NCI-H2227 treated with DMSO at 0.1 percent for 48 hours (cell line): ENCODE results near the gene PLEKHM3.
"Not testable (repeated sequence)": the region's sequence is repeated elsewhere in the genome, so short reads cannot be mapped to it uniquely, and the experiment has no call there.

ENCODE experiments used
- DNase-seq: peaks from one replicate; lab custom pipeline; 2025; lab: John Stamatoyannopoulos, UW

PLEKHM3 gene

DNA sequence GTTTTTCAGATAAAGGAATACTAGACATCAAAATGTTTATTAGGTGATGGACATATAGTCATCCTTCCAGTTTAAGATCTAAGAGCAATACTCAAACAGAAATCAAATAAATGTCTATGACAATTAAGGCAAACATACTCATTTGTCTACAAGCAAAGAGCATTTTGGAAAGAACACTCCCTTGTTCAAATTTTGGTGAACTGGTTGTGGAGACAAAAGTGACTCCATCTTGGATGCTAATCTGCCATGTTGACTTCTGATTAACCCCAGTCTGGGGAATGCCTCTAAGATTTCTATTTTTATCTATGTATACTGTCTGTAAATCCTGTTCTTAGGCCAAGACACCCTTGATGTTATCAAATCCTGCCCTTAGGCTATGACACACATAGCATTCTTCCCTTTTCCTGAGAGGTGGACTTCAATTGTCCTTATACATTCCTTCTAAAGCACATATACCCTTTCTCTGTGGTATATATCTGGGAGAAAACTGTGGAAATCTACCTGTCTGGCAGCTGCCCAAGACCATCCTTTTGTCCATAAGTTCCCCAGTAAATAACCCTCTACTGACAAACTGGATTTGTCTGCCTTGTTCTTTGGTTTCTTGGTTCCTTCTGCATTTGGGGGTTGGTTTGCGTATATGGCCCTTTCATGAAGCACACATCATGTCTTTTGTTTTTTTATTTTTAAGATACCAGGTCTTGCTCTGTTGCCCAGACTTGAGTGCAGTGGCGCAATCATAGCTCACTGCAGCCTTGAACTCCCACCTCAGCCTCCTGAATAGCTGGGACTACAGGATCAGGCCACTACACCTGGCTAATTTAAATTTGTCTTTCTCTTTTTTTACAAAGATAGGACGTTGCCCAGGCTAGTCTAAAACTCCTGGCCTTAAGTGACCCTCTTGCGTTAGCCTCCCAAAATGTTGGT lies 12.5 kb upstream of the PLEKHM3 start:
- no peak for DNase-seq

DNA sequence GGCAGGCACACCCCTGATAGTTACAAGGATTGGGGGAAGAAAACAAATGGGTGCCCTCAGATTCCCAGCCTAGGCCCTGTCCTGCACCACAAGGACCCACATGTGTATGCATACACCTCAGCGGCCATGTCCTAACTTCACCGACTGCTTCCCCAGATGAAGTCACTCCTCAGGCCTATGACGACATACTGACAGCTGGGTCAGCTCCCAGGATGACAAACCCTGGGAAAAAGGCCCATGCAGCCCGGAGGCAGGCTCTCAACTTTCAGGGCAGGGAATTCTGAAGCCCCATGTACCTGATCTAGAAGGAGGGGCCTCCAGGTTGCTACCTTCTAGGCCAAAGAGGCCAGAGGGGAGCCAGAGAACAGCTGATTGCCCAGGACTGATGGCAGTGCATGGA lies 11.0 kb upstream of the PLEKHM3 start:
- DNase-seq: no peak

DNA sequence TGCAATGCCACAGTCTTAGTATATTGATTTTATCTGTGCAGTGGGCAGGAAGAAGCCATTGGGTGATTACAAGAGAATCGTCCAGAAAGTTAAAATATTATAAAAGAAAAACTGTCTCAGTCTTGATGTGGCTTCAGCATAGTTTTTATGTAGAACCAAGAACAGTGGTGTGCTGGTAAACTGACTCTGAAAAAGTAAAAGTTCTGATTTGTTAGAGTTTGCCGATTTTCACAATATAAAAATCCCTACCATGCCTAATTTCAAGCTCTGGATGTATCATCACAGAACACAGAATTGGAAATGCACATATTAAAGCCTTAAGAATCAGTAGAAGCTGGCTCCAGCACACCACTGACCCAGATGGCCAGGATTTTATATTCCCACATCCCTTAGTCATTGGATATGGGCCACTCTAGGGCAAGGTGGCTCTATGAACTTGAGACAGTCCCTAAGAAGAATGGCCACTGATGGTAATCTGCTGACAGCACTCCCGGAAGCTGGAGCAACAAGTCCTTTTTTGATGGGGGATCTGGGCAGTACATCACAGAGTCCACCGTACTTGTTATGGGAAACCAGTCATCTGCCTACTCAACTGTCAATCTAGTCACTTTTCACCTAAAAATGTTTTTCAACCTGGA lies 9.3 kb upstream of the PLEKHM3 start:
- DNase-seq: no peak

DNA sequence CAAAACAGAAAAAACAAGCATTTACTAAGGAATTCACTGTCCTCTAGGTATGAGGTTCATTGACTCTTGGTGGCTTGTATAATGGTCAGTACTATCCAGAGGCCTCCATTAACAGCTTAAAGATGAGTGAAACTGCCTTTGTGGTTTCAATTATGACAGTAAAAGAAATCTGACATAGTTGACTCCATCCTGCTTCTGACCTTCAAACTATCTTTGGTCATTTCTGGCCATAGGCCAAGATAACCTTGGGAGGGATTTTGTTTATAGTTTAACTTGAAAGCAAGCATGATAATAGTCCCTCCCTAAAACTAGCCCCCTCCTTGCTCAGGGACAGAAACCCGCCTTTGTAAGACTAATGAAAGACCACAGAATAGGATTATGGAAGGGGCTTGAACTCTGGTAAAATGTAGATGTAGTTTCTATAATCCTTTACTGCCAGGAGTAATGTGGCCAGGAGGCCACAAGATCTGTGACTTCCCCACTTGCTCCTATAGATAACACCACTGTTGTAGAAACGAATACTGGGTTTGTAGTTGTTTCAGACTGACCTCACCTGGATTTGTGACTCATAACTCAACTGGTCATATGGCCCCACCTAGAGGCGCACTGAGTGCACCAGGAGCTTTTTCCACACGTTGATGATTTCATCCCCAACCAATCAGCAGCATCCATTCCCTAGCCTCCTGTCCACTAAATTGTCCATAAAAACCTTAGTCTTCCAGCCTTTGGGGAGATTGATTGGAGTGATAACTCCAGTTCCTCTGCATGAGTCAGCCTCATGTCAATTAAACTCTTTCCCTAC lies 8.6 kb upstream of the PLEKHM3 start:
- DNase-seq: no peak

GRCh38 chr2:208031608-208032019 lies 6.3 kb upstream of the PLEKHM3 start:
- no peak for DNase-seq

DNA sequence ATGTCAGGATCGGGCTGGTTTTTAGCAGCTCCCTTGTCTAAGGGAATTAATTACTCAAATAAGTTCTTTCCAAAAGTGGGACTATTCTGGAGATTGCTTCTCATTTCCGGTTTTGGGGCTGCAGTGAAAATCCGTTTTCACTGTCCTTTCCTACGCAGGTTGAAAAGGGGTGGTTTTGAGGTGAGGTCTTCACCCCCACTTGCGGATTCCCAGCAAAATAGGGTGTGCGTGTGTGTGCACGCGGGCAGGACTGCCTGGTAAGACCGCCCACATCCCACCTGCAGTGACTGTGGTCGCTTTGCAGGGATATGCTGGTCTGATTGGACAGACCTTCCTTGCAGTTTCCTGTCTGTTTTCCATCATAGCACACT lies 472 bp upstream of the PLEKHM3 start:
- DNase-seq: peak; percentile 89

DNA sequence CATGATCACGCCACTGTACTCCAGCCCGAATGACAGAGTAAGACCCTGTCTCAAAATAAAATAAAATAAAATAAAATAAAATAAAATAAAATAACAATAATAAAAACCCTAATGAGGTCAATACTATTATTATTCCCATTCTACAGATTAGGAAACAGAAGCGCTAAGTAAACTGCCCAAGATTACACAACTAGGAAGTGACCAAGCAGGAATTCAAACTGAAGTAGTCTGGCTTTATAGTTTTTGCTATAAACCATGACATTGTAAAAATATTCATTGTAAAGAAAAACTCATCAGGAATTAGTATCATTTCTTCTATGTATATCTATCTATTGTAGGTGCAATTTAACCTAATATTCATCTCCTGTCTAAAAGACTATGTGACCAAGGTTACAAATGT lies 1.2 kb downstream of the PLEKHM3 start:
- no peak for DNase-seq

- DNase-seq: no peak
These were observed 5.1 kb downstream of the PLEKHM3 start for GRCh38 chr2:208020253-208020652.

DNA sequence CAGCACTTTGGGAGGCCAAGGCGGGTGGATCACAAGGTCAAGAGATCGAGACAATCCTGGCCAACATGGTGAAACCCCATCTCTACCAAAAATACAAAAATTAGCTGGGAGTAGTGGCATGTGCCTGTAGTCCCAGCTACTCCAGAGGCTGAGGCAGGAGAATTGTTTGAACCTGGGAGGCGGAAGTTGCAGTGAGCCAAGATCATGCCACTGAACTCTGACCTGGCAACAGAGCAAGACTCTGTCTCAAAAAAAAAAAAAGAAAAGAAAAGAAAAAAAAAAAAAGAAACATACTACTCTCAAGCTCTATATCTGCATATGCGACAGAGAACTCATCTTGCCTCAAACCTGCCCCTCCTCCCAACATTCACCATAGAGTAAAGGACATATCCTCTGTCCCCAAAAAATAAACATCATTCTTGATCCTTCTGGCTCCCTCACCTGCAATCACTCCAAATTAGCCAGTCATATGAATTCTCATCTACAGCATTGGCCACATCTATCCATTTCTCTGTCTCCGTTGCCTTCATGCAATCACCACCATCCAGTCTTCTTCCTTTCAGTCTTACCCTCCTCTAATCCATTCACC lies 7.1 kb downstream of the PLEKHM3 start:
- DNase-seq: not testable (repeated sequence)

- no peak for DNase-seq
These were observed 7.6 kb downstream of the PLEKHM3 start for GRCh38 chr2:208017721-208018120.

DNA sequence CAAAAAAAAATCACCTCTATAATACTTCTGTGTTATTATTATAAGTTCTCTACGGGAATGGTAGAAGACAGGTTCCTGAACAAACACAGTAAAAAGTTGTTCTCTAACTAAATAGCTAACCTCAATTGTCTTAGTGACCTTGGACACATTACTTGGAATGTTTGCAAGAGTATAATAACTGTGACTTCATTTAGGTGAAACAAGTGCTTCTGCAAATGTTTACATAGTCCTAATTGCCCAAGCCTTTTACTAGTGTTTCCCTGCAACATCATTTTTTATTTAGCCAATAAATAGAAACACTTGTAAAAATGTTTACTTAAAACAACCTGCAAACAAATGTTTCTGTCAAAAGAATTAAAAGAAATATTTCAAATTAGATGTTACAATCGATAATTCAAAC lies 9.9 kb downstream of the PLEKHM3 start:
- no peak for DNase-seq

DNA sequence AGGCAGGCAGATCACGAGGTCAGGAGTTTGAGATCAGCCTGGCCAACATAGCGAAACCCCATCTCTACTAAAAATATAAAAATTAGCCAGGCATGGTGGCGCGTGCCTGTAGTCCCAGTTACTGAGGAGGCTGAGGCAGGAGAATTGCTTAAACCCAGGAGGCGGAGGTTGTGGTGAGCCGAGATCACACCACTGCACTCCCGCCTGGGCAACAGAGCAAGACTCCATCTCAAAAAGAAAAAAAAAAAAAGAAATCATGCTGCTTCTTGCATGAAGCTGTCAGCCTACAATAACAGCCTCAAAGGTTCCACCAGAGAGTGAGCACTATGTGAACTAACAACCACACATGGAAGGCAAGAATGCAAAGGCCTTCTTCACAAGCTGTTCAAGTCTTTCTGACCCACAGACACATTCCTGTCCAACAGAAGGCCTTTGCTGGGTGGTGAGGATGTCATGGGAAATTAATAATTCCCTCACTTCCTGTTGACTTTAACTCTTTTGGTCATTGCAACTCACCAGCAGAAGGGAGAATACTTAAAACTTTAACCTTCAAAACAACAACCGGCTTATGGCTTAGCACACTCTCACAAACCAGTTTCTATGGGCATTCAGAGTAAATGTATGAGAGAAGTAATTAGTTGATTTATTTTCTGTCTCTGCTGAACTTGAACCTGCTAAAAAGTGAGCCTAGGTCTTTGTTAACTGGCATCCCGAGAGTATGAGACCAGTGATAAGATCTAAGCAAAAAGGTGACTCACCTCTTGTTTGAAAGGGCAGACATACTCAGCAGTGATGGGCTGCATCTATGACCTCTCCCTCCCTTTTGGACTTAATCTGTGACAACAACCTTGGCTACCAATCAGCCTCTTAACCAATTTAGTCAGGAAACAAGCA lies 11.8 kb downstream of the PLEKHM3 start:
- no peak for DNase-seq

GRCh38 chr2:208012449-208012848 lies 12.9 kb downstream of the PLEKHM3 start:
- no peak for DNase-seq

- no peak for DNase-seq
These were observed 14.8 kb downstream of the PLEKHM3 start for GRCh38 chr2:208010506-208010905.

DNA sequence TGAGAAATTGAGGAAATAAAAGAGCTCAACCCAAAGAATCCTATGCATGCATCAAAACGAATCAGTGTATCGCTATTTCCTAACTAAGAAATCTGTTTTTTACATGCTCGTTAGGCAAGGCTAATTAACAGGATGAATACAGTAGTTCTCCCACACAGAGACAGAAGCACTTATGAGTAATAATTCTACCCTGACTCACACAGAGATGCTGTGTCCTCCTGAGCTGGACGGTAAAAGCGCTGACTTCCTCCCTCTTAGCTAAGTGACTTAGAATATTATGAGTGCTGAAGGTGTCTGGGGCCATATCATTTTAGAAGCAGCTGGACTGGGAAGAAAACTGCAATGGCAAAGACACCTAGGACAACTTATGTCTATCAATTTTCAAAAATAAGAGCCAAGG lies 18.5 kb downstream of the PLEKHM3 start:
- DNase-seq: no peak

DNA sequence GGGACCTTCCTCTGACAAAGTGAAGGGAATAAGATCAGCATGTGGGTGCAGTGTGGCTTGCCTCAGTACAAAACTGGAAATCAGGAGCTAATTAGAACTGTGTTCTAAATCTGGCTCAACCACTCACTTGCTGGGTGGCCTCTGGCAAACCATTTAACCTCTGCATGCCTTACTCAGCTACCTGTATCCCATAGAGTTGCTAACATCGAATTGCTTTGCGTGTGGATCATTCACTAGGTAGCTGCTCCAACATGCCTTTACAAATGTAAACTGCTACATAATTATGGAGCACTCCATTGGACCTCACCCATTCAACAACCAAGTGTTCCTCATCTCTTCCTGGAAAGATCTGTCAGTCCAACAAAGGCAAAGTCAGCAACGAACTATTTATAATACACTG lies 19.0 kb downstream of the PLEKHM3 start:
- DNase-seq: no peak

DNA sequence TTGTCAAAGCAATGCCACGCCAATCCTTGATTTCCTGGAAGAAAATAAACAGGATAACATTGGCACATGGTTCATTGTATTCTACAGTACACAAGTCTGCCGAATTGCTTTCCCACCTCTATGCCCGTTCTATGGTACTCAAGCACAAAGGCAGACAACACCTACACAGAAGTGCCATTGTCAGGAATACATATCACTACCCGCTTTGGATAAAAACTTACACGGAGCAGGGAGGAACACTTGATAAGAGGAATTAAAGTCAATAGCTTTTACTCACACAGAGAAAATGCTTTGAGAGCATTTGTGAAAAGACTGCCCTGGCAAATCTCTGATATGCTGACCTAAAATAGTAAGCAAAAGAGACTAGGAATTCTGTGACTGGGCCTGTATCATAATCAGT lies 23.4 kb downstream of the PLEKHM3 start:
- DNase-seq: no peak

DNA sequence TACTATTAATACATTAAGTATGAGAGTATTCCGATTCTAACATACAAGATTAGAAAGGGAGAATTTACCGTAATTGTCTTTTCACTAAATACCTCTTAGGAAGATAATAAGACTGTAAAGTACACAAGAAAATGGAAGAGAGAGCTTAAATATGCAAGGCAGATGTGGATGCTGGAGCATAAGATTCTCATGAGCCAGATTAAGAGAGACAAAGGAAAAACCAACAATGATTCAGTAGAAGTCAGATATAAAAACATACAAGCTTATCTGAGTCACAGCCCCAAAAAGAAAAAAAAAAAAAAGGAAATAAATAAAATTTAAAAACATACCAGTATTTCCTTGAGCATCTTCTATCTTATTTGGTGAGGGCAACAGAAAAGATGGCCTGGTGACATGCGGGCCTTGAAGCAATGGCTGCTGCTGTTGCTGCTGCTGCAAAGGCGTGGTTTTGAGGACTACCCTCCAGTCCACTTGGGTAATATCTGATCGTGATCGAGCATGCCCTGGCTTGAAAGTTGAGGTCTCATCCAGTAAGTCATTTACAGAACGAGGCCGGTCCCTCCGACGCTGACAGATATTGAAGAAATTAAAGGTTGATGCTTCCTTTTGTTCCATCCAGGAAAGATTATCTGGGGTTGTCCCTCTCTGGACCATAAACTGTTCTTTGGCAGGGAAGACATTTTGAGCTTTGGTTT lies 24.5 kb downstream of the PLEKHM3 start:
- DNase-seq: no peak

DNA sequence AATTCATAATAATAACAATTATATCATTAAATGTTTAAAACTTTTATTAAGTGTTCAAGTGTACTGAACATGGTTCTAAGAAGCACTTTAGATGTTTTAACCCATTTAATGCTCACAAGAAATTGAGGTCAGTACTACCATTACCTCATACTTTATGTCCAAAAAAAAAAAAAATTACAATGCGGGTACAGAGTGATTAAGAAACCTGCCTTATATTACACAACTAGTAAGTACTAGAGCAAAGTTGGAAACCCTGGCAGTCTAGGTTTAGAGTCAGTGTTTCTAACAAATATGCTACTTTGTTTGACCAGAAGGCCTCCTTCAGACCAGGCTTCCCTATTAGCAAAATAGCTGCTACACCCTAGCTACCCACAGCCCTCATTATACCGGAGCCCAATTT lies 28.5 kb downstream of the PLEKHM3 start:
- DNase-seq: no peak

GRCh38 chr2:207995887-207996286 lies 29.4 kb downstream of the PLEKHM3 start:
- no peak for DNase-seq
